COR-L47 (cell line): ENCODE data around the gene CATSPER2.
"Not testable (repeated sequence)": the region's sequence is repeated elsewhere in the genome, so short reads cannot be mapped to it uniquely, and the experiment has no call there.

Experiments used
- DNase-seq: peaks from one replicate; lab custom pipeline; 2025; lab: John Stamatoyannopoulos, UW

CATSPER2 gene

GRCh38 chr15:43648649-43649429, at the start of gene CATSPER2:
CATSPER2 (minus strand) TSS chr15:43648844; CDS start chr15:43648061, 783 bp downstream.
- DNase-seq: no peak

GRCh38 chr15:43693148-43694022, 44.7 kb upstream of the CATSPER2 start, which contains the start of gene CKMT1A:
CKMT1A (plus strand) TSS chr15:43693859; CDS start chr15:43694051, 192 bp downstream.
- DNase-seq: not testable (repeated sequence)

DNA sequence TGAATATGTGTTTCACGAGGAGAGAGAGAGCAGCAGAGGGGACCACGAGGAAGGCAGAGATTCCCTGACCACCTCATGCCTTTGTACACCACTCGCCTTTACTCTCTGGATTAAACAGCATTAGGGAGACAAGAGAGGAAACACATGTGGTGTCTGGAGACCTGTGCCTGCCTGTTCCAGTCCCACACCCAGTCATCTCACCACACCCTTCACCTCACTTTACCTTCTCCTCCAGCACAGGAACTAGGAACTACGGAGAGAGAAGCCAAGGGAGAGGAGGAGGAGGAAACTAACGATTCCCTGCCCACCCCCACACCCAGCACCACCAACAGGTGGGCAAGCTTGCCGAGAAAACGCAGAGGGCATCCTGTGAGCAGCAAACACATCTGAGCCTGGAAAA, 44.0 kb upstream of the CATSPER2 start:
- not testable (repeated sequence) for DNase-seq

GRCh38 chr15:43689604-43690301, 41.1 kb upstream of the CATSPER2 start:
- DNase-seq: not testable (repeated sequence)

GRCh38 chr15:43674175-43674574, 25.5 kb upstream of the CATSPER2 start:
- DNase-seq: not testable (repeated sequence)

DNA sequence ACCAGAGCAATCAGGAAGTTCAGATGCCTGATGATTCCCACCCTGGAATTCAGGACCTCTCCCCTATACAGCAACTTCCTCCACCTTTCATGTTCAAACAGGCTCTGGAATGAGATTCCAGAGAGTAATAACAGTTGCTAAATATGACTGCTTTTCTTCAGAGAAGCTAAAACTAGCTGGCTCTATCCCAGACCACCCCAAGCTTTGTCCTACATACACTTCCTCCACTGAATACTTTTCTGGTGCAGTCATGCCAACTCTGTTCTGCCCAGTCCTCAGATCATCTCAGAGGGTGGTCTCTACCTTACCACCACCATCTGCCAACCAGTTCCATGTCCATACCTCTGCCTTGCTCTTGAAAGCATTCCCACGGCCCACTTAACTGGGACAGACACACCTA, 17.5 kb upstream of the CATSPER2 start:
- DNase-seq: not testable (repeated sequence)

GRCh38 chr15:43663333-43663732, 14.7 kb upstream of the CATSPER2 start:
- not testable (repeated sequence) for DNase-seq

DNA sequence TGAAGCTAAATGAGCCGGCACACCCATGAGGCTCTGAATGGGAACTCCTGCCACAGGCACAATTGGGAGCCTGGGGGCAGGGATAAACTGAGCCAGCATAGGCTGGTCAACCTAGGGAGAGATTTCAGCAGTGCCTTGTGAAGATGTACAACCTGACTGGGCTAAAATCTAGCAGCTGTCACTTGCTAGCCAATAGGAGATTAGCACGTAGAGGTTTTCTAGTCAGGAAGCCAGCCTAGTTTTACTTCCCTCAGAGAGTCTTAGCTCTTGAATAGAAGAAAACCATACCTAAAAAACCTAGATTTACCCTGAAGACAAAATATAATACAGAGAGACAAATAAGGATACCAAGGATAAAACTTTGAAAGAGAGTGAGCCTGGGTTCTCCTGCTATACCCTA, 13.6 kb upstream of the CATSPER2 start:
- DNase-seq: not testable (repeated sequence)

DNA sequence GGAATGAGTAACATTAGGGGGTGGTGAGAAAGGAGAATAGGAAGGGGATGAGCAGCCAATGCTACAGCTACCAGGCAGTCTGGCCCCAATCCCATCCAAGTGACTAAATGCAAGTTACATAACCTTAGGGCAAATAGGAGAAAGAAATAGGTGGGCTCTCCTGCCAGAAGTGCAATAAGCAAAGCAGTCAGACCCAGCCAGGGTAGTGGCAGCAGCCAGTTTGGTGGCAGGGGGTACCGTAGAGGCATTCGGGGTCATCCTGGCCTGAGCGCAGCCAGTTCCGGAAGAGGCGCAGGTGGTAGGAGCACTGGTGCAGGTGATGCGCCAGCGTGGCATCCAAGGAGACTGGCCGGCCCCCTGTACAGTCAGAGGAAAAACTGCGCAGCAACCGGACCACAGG, 11.1 kb upstream of the CATSPER2 start:
- not testable (repeated sequence) for DNase-seq

GRCh38 chr15:43649430-43649926, 834 bp upstream of the CATSPER2 start:
- not testable (repeated sequence) for DNase-seq

DNA sequence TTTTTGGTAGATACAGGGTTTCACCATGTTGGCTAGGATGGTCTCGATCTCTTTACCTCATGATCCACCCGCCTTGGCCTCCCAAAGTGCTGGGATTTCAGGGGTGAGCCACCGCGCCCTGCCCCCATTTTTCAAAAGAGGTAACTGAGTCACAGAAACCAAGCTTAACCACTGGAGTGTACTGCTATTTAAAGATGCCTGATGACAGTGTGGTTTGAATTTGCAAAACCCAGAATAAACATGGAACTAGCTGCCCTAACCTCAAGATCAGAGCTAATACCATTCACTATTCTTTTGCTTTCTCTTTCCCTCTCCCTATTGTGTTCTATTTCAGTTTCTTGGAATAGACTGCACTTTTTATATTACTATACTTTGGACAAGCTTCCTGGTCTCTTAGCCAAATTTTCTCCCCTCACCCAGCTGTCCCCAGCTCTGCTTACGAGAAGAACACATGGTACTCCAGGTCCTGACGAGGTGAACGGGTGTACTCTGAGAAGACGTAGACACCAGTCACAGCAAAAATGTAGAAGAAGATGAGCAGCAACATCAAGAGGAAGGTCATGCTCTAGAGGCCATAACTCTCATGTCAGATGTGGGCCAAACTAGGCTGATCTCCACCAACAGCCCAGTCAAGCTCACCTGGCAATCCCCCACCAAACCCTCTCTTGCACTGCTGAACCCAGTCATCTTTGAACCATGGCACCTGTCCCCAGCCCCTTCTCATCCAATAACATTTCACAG, 10.0 kb downstream of the CATSPER2 start:
- not testable (repeated sequence) for DNase-seq

- not testable (repeated sequence) for DNase-seq
These were observed 21.7 kb downstream of the CATSPER2 start for GRCh38 chr15:43626937-43627336.

- no peak for DNase-seq
These were observed 23.5 kb downstream of the CATSPER2 start for GRCh38 chr15:43625106-43625505.

GRCh38 chr15:43622068-43622799, 26.4 kb downstream of the CATSPER2 start:
- not testable (repeated sequence) for DNase-seq

GRCh38 chr15:43618700-43619099, 29.9 kb downstream of the CATSPER2 start, which contains the start of gene STRC:
STRC (minus strand) TSS chr15:43618800; CDS start chr15:43618722, 78 bp downstream.
- not testable (repeated sequence) for DNase-seq

DNA sequence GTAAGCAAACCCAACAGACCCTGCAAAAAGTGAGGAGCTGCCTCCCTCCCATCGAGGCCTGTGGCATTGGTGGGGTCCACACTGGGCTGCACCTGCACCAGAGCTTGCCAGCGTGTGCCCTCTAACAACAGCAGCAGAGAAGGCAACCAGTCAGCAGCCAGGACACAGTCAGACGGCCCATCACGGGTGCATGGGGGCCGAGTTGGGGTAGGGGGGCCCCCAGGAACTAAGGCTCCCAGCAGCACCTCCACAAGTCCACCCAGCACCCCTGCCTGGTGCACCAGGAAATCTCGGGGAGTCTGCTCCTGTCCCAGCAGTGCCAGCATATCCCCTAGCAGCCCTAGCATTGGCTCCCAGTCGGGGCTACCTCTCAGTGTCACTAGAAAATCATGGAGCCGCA, 30.9 kb downstream of the CATSPER2 start:
- DNase-seq: not testable (repeated sequence)

- peak; percentile 51 for DNase-seq
These were observed 46.4 kb downstream of the CATSPER2 start for GRCh38 chr15:43602233-43602632.

GRCh38 chr15:43600200-43600599, 48.4 kb downstream of the CATSPER2 start:
- DNase-seq: not testable (repeated sequence)

GRCh38 chr15:43599131-43599530, 49.5 kb downstream of the CATSPER2 start:
- not testable (repeated sequence) for DNase-seq
